Measurements from ENCODE around the gene FOXK2.
"Not testable (repeated sequence)": the region's sequence is repeated elsewhere in the genome, so short reads cannot be mapped to it uniquely, and the experiment has no call there.

Gene FOXK2

DNA sequence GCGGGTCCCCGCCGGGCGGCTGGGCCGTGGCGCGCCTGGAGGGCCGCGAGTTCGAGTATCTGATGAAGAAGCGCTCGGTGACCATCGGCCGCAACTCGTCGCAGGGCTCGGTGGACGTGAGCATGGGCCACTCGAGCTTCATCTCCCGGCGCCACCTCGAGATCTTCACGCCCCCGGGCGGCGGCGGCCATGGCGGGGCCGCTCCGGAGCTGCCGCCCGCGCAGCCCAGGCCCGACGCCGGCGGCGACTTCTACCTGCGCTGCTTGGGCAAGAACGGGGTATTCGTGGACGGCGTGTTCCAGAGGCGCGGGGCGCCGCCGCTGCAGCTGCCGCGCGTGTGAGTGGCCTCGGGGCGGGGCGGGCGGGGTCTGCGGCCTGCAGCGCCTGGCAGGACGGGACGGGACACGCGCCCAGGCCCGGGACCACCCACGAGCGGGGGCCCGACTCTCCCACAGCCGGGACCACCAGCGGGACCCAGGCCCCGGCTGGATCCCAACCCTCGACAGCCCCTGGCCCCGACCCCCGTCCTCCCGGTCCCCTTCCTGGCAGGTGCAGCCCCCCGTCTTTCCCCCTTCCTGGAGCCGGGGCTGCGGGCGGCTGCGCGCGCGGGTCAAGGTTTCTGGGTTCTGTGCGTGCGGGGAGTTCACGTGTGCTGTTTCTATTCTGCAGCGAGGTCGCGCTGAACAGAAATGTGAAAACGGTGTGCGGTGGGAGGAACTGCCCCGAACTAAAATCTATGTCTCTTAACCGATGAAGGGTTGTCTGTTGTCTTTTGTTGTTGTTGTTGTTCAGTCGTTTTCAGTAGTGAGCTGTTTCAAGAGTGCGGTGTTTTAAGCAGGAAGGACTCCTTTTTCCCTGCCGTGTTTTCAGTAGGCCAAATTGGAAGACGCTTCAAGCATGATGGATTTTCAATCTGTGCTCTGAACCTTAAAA, 705 bp downstream of the FOXK2 start:
- H3K4me3 ChIP-seq (ENCODE audit: low read length), result peak overlapping the region; percentile 73
- H3K36me3 ChIP-seq (ENCODE audit: insufficient read depth, low read depth, low read length), result no peaks in the 10 kb centered on the region
- no peaks in the 10 kb centered on the region for H3K4me1 ChIP-seq (ENCODE audit: insufficient read depth, low read length)
- H3K9me3 ChIP-seq (ENCODE audit: insufficient read depth, low read depth, low read length), result no peaks in the 10 kb centered on the region
- peak overlapping the region; percentile 54; the same call in 1 of the 2 replicates for H3K9ac ChIP-seq (ENCODE audit: low read depth, low read length)
- H3K27me3 ChIP-seq (ENCODE audit: insufficient read depth, low read length), result no peaks in the 10 kb centered on the region
- H3K27ac ChIP-seq (ENCODE audit: low read length), result no peak overlapping the region

DNA sequence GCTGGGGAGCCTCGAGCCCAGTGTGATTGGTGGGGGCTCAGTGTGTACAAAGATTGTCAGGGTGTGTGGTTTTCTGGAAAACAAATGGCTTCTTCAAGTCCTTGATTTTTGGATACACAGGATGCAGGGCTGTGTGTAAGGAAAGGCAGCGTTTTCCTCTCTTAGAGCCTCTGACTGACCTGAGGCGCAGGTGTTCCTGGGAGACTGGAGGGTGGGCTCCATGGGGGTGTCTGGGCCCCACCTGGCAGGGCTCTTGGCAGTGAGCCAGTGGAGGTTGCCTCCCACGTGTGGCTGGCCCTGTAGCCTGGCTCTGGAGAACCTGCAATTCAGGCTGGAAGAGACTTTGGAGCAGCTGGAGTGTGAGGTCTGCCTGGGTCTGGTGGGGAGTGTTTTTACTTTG, 5.0 kb downstream of the FOXK2 start:
- Histone ChIP-seq H3K36me3 (ENCODE audit: insufficient read depth, low read depth, low read length) (no peaks in the 10 kb centered on the region), H3K9me3 (ENCODE audit: insufficient read depth, low read depth, low read length) (no peaks in the 10 kb centered on the region), H3K4me3 (ENCODE audit: low read length) (no peak overlapping the region), H3K9ac (ENCODE audit: low read depth, low read length) (no peak overlapping the region), H3K4me1 (ENCODE audit: insufficient read depth, low read length) (no peaks in the 10 kb centered on the region), H3K27me3 (ENCODE audit: insufficient read depth, low read length) (no peaks in the 10 kb centered on the region), H3K27ac (ENCODE audit: low read length) (no peak overlapping the region)

DNA sequence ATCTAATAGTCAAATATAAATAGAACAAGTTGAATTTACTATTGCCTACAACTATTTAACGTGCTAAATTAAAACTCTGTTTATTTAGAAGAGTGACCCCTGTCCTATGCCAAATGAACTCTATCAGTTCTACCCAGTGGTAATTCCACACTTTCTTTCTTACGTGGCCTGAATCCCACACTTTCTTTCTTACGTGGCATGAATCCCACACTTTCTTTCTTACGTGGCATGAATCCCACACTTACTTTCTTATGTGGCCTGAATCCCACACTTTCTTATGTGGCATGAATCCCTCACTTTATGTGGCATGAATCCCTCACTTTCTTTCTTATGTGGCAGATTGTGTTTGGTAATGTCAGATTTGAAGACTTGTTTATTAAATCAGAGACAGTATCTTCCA, 6.2 kb downstream of the FOXK2 start:
- Histone ChIP-seq H3K9ac (ENCODE audit: low read depth, low read length) (no peak overlapping the region), H3K27ac (ENCODE audit: low read length) (no peak overlapping the region), H3K4me3 (ENCODE audit: low read length) (no peak overlapping the region), H3K4me1 (ENCODE audit: insufficient read depth, low read length) (0 out of 2 replicates have a peak, but pooled peaks cover 2% of the 10 kb centered on the region), H3K36me3 (ENCODE audit: insufficient read depth, low read depth, low read length) (no peaks in the 10 kb centered on the region), H3K9me3 (ENCODE audit: insufficient read depth, low read depth, low read length) (no peaks in the 10 kb centered on the region), H3K27me3 (ENCODE audit: insufficient read depth, low read length) (no peaks in the 10 kb centered on the region)

GRCh38 chr17:82527898-82528297, 8.4 kb downstream of the FOXK2 start:
- Histone ChIP-seq H3K27ac (ENCODE audit: low read length) (no peak overlapping the region), H3K27me3 (ENCODE audit: insufficient read depth, low read length) (no peaks in the 10 kb centered on the region), H3K4me1 (ENCODE audit: insufficient read depth, low read length) (0 out of 2 replicates have a peak, but pooled peaks cover 2% of the 10 kb centered on the region), H3K4me3 (ENCODE audit: low read length) (no peak overlapping the region), H3K36me3 (ENCODE audit: insufficient read depth, low read depth, low read length) (no peaks in the 10 kb centered on the region), H3K9ac (ENCODE audit: low read depth, low read length) (no peak overlapping the region), H3K9me3 (ENCODE audit: insufficient read depth, low read depth, low read length) (no peaks in the 10 kb centered on the region)

GRCh38 chr17:82528484-82529265, 9.1 kb downstream of the FOXK2 start:
- Histone ChIP-seq H3K4me1 (ENCODE audit: insufficient read depth, low read length) (0 out of 2 replicates have a peak, but pooled peaks cover 2% of the 10 kb centered on the region), H3K36me3 (ENCODE audit: insufficient read depth, low read depth, low read length) (no peaks in the 10 kb centered on the region), H3K9ac (ENCODE audit: low read depth, low read length) (no peak overlapping the region), H3K4me3 (ENCODE audit: low read length) (no peak overlapping the region), H3K9me3 (ENCODE audit: insufficient read depth, low read depth, low read length) (no peaks in the 10 kb centered on the region), H3K27me3 (ENCODE audit: insufficient read depth, low read length) (no peaks in the 10 kb centered on the region), H3K27ac (ENCODE audit: low read length) (no peak overlapping the region)

DNA sequence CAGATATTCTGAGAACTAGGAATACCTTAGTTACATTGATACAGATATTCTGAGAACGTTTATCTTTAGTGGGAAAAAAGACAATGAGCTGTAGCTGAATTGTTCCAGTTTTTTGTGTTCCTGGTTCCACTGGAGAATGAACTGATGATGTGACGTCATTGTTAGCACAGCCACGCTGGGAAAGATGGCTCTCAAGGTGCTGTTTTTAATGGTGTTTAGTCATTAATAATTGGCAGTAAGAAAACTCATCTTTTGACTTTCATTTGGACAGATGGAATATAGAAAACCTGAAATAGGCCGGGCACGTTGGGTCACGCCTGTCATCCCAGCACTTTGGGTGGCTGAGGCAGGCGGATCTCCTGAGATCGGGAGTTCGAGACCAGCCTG, 10.4 kb downstream of the FOXK2 start:
- H3K4me3 ChIP-seq (ENCODE audit: low read length), result no peak overlapping the region
- no peak overlapping the region for H3K9ac ChIP-seq (ENCODE audit: low read depth, low read length)
- H3K36me3 ChIP-seq (ENCODE audit: insufficient read depth, low read depth, low read length), result no peaks in the 10 kb centered on the region
- no peak overlapping the region for H3K27ac ChIP-seq (ENCODE audit: low read length)
- no peaks in the 10 kb centered on the region for H3K9me3 ChIP-seq (ENCODE audit: insufficient read depth, low read depth, low read length)
- no peaks in the 10 kb centered on the region for H3K27me3 ChIP-seq (ENCODE audit: insufficient read depth, low read length)
- 0 out of 2 replicates have a peak, but pooled peaks cover 2% of the 10 kb centered on the region for H3K4me1 ChIP-seq (ENCODE audit: insufficient read depth, low read length)

DNA sequence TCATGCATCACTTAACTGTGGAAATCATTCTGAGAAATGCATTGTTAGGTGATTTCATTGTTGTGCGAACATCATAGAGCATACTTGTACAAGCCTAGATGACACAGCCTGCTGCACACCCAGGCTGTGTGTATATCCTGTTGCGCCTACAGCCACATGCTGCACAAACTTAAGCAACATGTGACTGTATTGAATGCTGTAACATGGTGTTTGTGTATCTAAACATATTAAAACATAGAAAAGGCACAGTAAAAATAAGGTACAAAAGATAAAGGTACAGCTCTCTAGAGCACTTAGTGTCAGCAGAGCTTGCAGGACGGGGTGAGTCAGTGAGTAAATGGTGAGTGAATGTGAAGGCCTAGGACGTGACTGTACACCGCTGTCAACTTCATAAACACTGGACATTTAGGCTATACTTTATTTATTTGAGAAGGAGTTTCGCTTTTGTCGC, 11.9 kb downstream of the FOXK2 start:
- Histone ChIP-seq H3K27ac (ENCODE audit: low read length) (no peak overlapping the region), H3K27me3 (ENCODE audit: insufficient read depth, low read length) (no peaks in the 10 kb centered on the region), H3K9me3 (ENCODE audit: insufficient read depth, low read depth, low read length) (no peaks in the 10 kb centered on the region), H3K9ac (ENCODE audit: low read depth, low read length) (no peak overlapping the region), H3K4me3 (ENCODE audit: low read length) (no peak overlapping the region), H3K4me1 (ENCODE audit: insufficient read depth, low read length) (peaks cover 10% of the 10 kb centered on the region), H3K36me3 (ENCODE audit: insufficient read depth, low read depth, low read length) (no peaks in the 10 kb centered on the region)

DNA sequence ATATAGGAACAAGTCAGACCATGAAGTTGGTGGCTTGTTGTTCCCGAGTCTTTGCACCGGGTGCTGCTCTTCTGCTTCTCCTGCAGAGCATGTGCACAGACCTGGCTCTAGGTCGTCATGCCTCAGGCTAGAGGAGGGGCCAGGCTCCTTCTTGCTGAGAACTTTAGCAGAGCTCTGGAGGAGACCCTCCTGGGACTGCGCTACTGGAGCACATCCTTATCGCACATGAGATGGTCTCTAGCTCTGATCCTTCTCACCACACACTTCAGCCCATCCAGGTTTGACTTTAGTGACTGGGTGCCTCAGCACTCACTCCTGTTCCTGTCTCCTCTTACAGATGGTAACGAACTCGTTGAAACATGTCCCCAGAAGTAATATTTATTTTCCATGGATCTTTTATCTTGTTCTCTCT, 14.9 kb downstream of the FOXK2 start:
- no peak overlapping the region for H3K4me3 ChIP-seq (ENCODE audit: low read length)
- no peak overlapping the region for H3K9ac ChIP-seq (ENCODE audit: low read depth, low read length)
- H3K36me3 ChIP-seq (ENCODE audit: insufficient read depth, low read depth, low read length), result no peaks in the 10 kb centered on the region
- H3K4me1 ChIP-seq (ENCODE audit: insufficient read depth, low read length), result peaks cover 14% of the 10 kb centered on the region
- H3K9me3 ChIP-seq (ENCODE audit: insufficient read depth, low read depth, low read length), result no peaks in the 10 kb centered on the region
- no peak overlapping the region for H3K27ac ChIP-seq (ENCODE audit: low read length)
- H3K27me3 ChIP-seq (ENCODE audit: insufficient read depth, low read length), result no peaks in the 10 kb centered on the region

- H3K36me3 ChIP-seq (ENCODE audit: insufficient read depth, low read depth, low read length), result no peaks in the 10 kb centered on the region
- H3K27ac ChIP-seq (ENCODE audit: low read length), result peak overlapping the region; percentile 30
- no peaks in the 10 kb centered on the region for H3K27me3 ChIP-seq (ENCODE audit: insufficient read depth, low read length)
- H3K9ac ChIP-seq (ENCODE audit: low read depth, low read length), result peak overlapping the region; percentile 45; the same call in 1 of the 2 replicates
- peaks cover 12% of the 10 kb centered on the region for H3K4me1 ChIP-seq (ENCODE audit: insufficient read depth, low read length)
- H3K4me3 ChIP-seq (ENCODE audit: low read length), result no peak overlapping the region
- H3K9me3 ChIP-seq (ENCODE audit: insufficient read depth, low read depth, low read length), result no peaks in the 10 kb centered on the region
Measured at GRCh38 chr17:82536512-82537201, 17.1 kb downstream of the FOXK2 start.

DNA sequence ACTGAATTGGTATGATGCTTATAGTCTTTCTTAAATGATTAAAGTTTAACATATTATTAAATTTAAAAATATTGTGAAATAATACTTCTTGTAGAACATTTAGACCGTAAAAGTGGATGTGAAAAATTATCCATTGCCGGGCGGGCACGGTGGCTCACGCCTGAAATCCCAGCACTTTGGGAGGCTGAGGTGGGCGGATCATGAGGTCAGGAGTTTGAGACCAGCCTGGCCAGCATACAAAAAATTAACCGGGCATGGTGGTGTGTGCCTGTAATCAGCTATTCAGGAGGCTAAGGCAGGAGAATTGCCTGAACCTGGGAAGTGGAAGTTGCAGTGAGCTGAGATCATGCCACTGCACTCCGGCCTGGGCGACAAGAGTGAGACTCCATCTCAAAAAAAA, 17.7 kb downstream of the FOXK2 start:
- H3K4me1 ChIP-seq (ENCODE audit: insufficient read depth, low read length), result peaks cover 12% of the 10 kb centered on the region
- not testable (repeated sequence) for H3K4me3 ChIP-seq (ENCODE audit: low read length); H3K9me3 ChIP-seq (ENCODE audit: insufficient read depth, low read depth, low read length); H3K36me3 ChIP-seq (ENCODE audit: insufficient read depth, low read depth, low read length); H3K27me3 ChIP-seq (ENCODE audit: insufficient read depth, low read length); H3K9ac ChIP-seq (ENCODE audit: low read depth, low read length); H3K27ac ChIP-seq (ENCODE audit: low read length)

- H3K9ac ChIP-seq (ENCODE audit: low read depth, low read length); H3K27me3 ChIP-seq (ENCODE audit: insufficient read depth, low read length); H3K36me3 ChIP-seq (ENCODE audit: insufficient read depth, low read depth, low read length); H3K9me3 ChIP-seq (ENCODE audit: insufficient read depth, low read depth, low read length); H3K27ac ChIP-seq (ENCODE audit: low read length); H3K4me3 ChIP-seq (ENCODE audit: low read length): not testable (repeated sequence)
- peaks cover 12% of the 10 kb centered on the region for H3K4me1 ChIP-seq (ENCODE audit: insufficient read depth, low read length)
Measured at GRCh38 chr17:82539076-82539475, 19.5 kb downstream of the FOXK2 start.

All from iPS-20b (cell line).